Right atrium auricular region (tissue), 2 donors: Measurements from ENCODE around the gene PDSS2. TPM values are rescaled to one million over a fixed set of nuclear protein-coding genes. Genes with fewer than 3 reads are reported as not detected.

Experiments
- DNase-seq: peaks from one replicate; pipeline ENCODE4 v3.0.0-alpha.2; 2019; ENCODE audit warnings: low spot score
- H3K27ac ChIP-seq, 2 donors: fragments of 200-600 bp; sonication (generic); 1 replicate in 1 of 2; 2 replicates in 1 of 2; pipeline ENCODE4 v1.5.1; 2016 to 2019
- H3K27me3 ChIP-seq, 2 donors: fragments of 200-600 bp; sonication (generic); one replicate each; pipeline versions ENCODE4 v1.5.1 to v1.6.0; 2017 to 2019
- H3K36me3 ChIP-seq: fragments of 200-600 bp; sonication (generic); one replicate; pipeline ENCODE4 v1.5.1; 2016
- H3K4me1 ChIP-seq, 2 donors: fragments of 200-600 bp; sonication (generic); one replicate each; pipeline versions ENCODE4 v1.5.1 to v1.6.0; 2017 to 2019
- H3K4me3 ChIP-seq, 2 donors: fragments of 200-600 bp; sonication (generic); 1 replicate in 1 of 2; 2 replicates in 1 of 2; pipeline ENCODE4 v1.5.1; 2017 to 2019; ENCODE audit warnings: mild to moderate bottlenecking in 1 of 2, moderate library complexity in 1 of 2
- H3K9me3 ChIP-seq, 2 donors: fragments of 200-600 bp; sonication (generic); one replicate each; pipeline ENCODE4 v1.5.1; 2019
- total RNA-seq, 2 donors: library from RNA; depleted of rRNA; stranded (reverse); fragments of >200 nt; gene quantifications; one replicate each; pipeline ENCODE4 v1.1.0, GENCODE V29; 2016
- TF ChIP-seq, protein P1 (sequence below), 2 donors: fragments of 200-600 bp; sonication (generic); IDR thresholded peaks; one replicate each; pipeline ENCODE4 v1.5.1; 2019; ENCODE audit warnings: antibody characterized with exemption in 2 of 2

PDSS2 gene
- total RNA-seq, 2 donors from 2014 or later, result 8.8 to 18.2 TPM

DNA sequence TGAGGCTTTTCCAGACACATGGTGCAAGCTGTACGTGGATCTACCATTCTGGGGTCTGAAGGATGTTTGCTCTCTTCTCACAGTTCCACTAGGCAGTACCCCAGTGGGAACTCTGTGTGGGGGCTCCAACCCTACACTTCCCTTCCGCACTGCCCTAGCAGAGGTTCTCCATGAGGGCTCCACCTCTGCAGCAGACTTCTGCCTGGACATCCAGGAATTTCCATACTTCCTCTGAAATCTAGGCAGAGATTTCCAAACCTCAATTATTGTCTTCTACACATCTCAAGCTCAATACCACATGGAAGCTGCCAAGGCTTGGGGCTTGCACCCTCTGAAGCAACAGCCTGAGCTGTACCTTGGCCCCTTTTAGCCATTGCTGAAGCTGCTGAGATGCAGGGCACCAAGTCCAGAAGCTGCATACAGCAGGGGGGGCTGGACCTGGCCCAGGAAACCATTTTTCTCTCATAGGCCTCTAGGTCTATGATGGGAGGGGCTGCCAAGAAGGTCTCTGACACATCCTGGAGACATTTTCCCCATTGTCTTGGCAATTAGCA is 11.6 kb downstream of the PDSS2 start:
- Histone ChIP-seq H3K4me1 (no peaks in the 10 kb centered on the region), H3K9me3 (peaks cover 0 to 8% of the 10 kb centered on the region in 2 donors), H3K27me3 (no peaks in the 10 kb centered on the region), H3K36me3 (no peaks in the 10 kb centered on the region), H3K27ac (no peak overlapping the region), H3K4me3 (no peak overlapping the region)
- TF ChIP-seq, protein P1, sequence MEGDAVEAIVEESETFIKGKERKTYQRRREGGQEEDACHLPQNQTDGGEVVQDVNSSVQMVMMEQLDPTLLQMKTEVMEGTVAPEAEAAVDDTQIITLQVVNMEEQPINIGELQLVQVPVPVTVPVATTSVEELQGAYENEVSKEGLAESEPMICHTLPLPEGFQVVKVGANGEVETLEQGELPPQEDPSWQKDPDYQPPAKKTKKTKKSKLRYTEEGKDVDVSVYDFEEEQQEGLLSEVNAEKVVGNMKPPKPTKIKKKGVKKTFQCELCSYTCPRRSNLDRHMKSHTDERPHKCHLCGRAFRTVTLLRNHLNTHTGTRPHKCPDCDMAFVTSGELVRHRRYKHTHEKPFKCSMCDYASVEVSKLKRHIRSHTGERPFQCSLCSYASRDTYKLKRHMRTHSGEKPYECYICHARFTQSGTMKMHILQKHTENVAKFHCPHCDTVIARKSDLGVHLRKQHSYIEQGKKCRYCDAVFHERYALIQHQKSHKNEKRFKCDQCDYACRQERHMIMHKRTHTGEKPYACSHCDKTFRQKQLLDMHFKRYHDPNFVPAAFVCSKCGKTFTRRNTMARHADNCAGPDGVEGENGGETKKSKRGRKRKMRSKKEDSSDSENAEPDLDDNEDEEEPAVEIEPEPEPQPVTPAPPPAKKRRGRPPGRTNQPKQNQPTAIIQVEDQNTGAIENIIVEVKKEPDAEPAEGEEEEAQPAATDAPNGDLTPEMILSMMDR (IDR thresholded peaks at IDR 0.05), result no peak
- no peak for DNase-seq

- H3K4me3 ChIP-seq, result no peak overlapping the region
- H3K4me1 ChIP-seq, result no peaks in the 10 kb centered on the region
- H3K36me3 ChIP-seq, result no peaks in the 10 kb centered on the region
- H3K27ac ChIP-seq, result no peak overlapping the region
- no peaks in the 10 kb centered on the region for H3K27me3 ChIP-seq
- TF ChIP-seq, protein P1 (IDR thresholded peaks at IDR 0.05), result no peak
- H3K9me3 ChIP-seq, result peaks cover 0 to 8% of the 10 kb centered on the region in 2 donors
- DNase-seq, result no peak
These were observed 15.1 kb downstream of the PDSS2 start for GRCh38 chr6:107444277-107444676.

- H3K9me3 ChIP-seq, result peaks cover 0 to 8% of the 10 kb centered on the region in 2 donors
- no peaks in the 10 kb centered on the region for H3K36me3 ChIP-seq
- no peak for DNase-seq
- TF ChIP-seq, protein P1 (IDR thresholded peaks at IDR 0.05), result no peak
- H3K4me1 ChIP-seq, result no peaks in the 10 kb centered on the region
- no peaks in the 10 kb centered on the region for H3K27me3 ChIP-seq
- H3K27ac ChIP-seq, result no peak overlapping the region
- H3K4me3 ChIP-seq, result no peak overlapping the region
These were observed 15.6 kb downstream of the PDSS2 start for GRCh38 chr6:107443608-107444267.

DNA sequence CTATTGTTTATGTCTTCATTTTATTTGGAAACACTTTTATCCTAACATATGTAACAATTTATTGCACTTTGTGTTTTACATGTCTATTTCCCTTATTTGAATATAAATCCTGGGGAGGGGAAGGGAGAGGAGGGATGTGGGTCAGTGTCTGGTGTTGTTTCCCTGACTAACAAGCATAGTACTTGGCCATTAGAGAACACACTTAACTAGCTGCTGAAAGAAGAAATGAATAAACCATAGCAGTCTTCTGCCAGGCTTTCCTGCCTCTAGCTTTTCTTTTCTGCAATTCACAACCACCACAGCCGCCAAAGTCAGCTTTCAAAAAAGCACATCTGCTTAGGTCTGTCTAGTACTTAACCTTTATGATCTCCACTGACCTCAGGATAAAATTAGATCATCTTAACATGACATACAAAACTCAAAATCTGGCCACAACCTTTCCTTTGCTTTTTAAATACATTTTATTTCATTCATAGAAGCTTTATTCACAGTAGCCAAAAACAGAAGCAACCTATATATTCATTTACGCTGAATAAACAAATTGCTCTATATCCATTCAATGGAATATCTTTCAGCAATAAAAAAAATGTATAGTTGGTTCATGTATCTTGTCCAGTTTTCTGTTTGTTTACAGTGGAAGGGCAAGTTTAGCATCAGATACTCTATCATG is 16.3 kb downstream of the PDSS2 start:
- no peak overlapping the region for H3K27ac ChIP-seq
- no peak for DNase-seq
- H3K4me1 ChIP-seq, result no peaks in the 10 kb centered on the region
- TF ChIP-seq, protein P1 (IDR thresholded peaks at IDR 0.05), result no peak
- H3K36me3 ChIP-seq, result no peaks in the 10 kb centered on the region
- no peaks in the 10 kb centered on the region for H3K27me3 ChIP-seq
- peaks cover 0 to 8% of the 10 kb centered on the region in 2 donors for H3K9me3 ChIP-seq
- no peak overlapping the region for H3K4me3 ChIP-seq

DNA sequence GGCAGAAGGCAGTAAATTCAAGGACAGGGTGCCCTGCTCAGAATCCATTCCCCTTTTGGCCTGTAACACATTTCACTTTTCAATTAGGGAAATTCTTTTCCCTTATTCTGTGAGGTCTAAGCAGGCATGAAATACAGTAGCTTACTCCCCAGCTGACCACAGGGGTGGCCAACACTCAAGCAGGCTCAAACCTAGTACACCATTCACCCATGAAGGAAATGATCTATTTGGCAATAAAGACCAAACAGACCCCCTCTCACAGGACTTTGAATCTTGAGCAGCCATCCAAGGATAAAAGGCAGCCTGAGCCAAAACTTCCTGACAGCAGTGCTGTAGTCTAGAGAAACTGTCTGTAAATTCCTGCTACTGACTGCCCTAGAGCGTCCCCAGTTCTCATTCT is 17.7 kb downstream of the PDSS2 start:
- TF ChIP-seq, protein P1 (IDR thresholded peaks at IDR 0.05), result no peak
- Histone ChIP-seq H3K9me3 (no peaks in the 10 kb centered on the region), H3K27ac (no peak overlapping the region), H3K36me3 (no peaks in the 10 kb centered on the region), H3K4me1 (no peaks in the 10 kb centered on the region), H3K4me3 (no peak overlapping the region), H3K27me3 (no peaks in the 10 kb centered on the region)
- DNase-seq, result no peak
